ENCODE measurements around the gene DIAPH3.

The DIAPH3 gene

DNA sequence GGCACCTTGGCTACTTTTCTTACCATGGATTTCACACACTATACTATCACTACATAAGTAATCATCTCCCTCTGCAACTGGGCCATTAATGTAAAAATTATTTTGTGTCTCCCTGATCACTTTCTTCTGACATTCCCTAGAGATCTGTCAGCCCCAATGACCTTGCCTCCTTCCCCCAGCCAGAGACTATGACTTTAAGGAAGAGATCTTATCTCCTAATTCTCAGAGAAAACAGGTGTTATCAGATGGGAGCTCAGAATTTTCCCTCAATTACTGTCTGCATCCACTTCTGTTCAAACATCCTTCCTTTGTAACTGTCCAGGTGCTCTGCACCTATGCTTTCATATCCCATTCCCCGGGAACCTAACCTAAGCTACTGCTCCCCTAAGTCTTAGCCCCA lies 397.5 kb downstream of the DIAPH3 start:
- no peak for DNase-seq

DNA sequence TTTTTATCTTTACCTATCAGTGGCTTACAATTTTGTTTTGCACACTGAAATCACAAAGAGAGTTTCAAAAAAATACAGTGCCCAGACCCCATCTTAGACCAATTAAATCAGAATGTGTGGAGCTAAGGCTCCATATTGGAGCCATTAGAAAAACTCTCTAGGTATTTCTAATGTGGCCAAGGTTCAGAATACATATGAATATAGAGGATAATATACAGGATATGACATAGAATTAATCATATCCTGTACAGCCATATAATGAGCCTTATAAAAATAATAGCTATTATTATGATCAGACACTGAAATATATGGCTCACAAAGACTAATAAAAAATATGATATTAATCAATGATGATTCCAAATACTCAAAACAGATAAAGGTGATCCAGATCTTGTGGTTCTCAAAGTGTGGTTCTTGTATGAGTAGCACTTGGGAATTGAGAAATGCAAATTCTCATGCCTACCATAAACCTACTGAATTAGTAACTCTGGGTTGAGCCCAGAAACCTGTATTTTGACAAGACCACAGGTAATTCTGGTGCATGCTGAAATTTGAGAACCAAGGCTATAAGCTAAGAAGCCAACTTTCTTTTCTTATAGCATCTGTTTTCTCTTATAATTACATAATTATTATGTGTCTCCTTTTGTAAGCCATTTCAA lies 408.0 kb downstream of the DIAPH3 start:
- no peak for DNase-seq

DNA sequence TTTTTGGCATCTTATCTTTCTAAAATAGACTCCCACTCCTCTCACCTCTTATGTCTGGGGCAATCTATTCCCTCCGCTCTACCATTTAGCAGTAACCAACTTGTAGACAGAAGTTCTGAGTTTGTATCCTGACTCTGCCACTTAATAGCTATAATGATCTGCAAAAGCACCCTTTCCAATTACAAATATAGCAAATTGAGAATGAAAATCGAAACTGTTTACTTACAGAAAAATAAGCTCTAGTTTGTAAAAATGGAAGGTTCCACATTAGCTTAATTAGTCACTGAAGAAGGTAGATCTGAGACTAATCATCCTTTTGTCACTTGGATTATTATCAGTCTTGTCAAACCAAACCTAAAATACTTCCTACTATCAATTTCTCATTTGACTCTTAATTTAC lies 409.3 kb downstream of the DIAPH3 start:
- DNase-seq, result no peak

DNA sequence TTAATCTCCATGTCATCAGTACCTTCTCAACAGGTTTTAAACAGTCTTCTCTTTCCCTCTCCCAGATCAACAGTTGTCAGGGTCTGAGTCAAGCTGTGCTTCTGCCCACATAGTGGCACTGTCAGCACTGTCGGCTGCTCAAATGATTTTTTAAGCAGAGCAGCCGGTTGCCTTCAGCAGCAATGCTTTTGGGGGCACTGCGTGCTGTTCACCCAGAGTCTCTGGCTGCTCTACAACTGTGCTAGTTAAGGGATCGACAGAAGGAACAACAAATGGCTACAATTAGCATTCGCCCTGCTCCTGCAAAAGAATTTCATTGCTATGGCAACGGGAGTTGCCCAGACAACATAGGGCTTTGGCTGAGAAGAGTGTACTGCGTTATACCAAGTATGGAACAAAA lies 412.9 kb downstream of the DIAPH3 start:
- DNase-seq, result no peak

DNA sequence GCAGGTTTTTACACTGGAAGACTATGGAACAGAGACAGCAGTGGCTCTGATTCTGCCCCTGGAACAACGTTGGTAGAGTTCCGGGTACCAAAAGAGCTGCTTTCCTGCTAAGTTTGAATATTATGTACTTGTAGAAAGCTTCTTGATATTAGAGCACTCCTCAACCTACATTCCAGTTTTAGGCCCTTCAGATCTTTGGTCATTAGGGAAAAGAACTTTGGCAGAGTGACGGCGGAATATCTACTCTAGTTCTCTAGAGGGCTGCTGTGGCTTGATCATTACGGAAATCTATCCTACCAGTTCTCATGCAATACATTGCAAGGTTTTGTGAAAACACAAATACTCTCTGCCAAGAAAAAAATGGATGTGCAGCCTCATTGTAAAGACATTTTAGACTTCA lies 415.7 kb downstream of the DIAPH3 start:
- no peak for DNase-seq

DNA sequence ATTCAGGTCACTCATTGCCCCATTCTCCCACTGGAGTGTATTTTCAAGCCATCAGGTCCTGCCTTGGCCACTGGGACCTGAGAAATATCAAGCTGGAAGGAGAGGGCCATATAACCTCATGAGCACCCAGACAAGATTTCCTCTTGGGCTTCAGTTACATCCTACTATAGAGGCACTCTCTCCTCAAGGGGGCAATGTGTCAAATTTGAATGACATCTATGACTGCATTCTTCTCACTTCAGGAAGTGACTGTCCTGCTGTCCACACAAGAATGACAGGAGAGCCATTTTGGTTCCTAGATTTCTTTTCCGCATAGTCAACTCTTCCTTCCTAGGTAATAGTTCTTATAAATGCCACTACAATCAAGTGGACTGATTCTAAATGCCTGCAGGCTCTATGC lies 416.2 kb downstream of the DIAPH3 start:
- no peak for DNase-seq

DNA sequence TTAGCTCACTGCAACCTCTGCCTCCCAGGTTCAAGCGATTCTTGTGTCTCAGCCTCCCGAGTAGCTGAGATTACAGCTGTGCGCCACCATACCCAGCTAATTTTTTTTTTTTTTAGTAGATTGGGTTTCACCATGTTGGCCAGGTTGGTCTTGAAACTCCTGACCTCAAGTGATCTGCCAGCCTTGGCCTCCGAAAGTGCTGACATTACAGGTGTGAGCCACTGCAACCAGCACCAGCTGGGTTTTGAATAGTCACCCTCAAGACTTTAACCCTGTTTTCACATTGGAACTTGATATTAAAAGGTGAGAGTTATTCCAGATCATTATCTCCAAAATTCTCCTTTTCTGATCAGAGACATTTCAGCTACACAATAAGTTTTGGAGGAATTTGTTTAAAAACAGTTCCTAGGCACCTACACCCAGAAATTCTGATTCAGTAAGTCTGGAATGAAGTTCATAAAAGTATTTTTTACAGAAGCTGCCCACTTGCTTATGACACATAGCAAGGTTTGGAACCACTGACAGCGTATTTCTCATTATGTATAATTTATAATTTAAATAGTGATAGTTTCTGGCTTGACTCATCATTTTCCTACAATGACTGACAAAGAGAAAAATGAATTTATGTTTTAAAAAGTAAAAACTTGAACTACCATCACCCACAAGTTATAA lies 417.3 kb downstream of the DIAPH3 start:
- DNase-seq, result no peak

DNA sequence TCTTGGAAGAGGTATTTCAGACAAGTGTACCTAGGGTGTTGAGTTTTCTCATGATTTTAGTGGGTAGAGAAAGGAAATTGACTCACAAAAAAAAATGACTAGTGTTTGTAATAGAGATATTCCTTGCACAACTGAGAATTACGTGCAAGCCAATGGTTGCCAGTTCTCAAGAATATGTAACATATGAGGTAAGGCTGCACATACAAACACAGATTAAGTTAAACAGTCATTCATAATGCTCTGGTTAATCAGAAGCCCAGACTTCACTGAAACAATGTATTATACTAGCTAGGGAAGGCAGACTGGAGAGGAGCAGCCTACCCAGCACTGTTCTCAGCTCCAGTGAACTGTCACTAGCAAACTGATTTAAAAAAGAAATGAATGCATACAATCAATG lies 418.3 kb downstream of the DIAPH3 start:
- DNase-seq, result no peak

DNA sequence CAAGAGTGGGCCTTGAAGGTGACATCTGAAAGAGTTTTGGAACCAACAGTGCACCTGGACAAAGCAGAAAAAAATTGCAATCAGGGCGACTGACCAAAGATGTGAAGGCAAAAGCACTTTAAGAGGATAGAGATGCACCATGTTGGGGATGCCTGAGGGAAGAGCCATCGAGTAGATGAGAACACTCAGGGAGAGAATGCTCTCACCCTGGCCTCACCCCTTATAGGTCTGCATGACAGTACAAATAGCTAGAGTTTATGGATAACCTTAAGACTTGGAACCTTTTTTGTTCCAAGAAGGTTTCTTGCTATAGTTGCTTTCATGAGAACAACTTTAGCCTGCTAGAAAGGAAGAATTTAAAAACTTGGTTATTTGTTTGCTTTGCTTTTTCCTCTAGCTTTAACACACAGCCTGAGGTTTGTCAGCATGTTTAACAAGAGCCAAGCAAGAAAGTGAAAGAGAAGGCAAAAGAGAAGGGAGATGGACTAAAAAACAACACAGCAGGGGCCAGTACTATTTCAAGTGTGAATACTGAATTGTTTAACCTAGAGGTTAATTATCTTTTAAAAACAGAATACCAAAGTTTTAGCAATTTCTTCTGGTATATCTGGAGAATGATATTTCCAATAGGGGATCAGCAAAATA lies 418.9 kb downstream of the DIAPH3 start:
- no peak for DNase-seq

DNA sequence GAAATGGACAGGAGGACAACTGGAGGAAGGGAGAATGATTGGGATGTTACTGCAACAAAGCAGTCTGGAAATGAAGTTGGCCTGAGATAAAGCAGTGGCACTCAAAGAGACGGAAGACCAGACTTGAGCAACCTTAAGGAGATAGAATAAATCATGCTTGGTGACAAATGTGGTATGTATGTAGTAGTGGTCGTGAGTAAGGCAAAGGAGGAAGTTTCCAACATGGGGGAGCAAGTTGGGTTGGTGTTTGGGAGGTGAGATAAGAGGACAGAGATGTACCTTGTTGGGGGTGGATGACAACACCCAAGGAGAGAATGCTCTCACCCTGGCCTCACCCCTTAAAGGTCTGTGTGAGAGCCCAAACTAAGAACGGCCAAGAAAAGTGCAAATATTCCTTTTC lies 420.5 kb downstream of the DIAPH3 start:
- no peak for DNase-seq

DNA sequence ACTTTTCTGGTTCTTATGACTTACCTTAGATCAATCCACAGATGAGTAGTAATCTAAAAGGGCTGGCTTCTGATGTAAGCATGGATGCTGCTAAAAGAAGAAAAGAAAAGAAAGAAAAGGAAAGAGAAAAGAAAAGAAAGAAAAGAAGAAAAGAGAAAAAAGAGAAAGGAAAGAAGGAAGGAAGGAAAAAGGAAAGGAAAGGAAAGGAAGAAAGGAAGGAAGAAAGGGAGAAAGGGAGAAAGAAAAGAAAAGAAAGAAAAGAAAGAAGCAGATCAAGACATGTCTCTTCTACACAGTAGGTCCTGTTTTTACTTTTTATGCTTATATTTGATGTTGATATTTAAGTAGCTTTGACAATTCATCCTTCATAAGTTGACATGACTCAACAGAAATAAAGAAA lies 421.3 kb downstream of the DIAPH3 start:
- no peak for DNase-seq

DNA sequence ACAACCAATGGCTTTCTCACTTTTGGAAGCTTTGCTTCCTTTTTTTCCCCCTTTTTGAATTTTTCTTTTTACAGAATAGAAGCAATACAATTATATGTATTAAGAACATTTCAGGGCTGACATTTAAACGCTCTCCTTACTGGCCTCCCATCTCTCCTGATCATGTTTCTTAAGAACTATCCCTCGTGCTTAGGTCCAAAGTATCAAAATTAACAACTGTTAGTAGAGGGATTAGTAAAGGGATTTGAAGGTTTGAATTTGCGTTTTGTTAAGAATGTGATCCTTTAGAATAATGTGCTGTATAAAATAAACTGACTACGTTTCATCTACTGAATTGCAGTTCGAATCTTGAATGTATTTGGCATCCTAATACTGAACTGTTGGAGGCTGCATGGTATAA lies 424.8 kb downstream of the DIAPH3 start:
- no peak for DNase-seq

DNA sequence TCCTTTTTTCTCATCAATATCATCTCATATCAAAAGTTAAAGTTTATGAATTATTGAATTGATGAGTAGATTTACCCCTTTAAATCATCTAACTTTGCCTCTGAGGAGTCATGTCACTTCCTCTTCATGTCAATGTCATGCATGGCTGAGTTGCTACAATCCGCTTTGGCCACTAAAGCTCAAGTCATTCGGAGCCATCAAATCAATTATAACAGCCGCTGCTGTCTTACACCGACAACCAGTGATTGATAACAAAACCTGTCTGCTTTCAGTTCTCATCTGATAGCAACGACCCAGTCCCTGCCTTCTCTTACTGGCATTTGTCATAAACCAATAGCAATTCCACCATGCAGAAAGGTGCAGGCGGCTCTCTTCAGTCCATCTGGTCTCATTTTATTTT lies 429.3 kb downstream of the DIAPH3 start:
- DNase-seq, result no peak

DNA sequence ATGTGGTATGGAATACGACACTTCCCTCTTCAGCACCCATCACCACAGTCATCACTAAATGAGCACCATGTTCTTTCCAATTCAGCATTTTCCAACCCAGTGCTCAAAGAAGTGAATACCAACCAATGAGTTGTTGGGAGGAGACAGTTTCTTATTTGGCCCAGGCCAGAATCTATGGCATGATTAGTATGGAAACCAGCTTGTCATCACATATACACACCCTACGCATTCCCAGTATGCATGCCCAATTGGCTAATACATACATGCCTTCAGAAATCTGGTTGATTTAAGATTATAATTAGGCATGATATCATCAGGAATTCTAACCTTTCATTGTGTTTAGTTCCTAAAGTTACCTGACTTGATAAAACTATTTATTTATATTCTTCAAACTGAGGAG lies 430.0 kb downstream of the DIAPH3 start:
- DNase-seq, result no peak

DNA sequence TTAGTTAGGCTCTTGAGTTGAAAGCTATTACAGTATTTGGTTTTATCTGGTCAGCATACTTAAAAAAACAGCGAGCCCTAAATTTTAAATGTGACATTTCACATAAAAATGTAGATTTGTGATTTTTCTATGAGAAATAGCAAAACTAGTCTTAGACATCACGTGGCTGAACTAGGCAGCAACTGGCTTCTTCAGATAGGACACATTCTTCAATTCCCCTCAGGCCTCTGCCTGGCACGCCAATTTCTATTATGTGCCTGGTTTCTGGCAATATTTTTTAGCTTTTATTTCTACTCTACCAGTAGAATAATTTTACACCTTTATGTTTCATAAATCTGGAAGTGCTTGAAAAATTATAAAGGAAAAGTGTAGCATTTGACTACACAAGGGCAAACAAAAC lies 433.7 kb downstream of the DIAPH3 start:
- DNase-seq, result no peak

DNA sequence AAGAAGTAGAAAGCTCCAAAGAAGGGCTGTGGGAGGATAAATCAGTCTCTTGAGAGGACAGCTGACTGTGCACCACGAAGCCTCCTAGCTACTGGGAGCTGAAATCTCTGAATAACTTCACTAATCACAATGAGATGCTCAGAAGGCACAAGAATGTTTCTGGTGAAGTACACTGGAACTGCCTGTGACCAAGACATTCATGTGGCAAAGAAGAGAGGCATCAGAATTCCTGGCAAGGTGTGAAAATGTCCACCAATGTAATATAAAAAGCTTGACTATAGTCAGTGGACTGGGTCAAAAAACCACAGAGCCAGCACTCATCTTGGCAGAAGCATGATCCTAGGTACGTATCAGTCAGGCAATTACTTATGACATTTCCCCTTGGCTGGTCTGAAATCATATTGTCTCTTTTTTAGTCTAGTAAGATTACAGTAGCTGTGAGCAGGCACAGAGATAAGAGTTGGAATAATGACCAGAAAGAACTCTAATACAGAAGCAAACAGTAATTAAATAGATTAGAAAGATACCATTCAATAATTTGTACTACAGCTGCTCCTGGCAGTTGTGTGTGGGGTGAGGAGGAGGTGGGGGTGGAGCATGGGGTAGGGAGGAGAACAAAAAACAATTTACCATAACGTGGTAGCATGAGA lies 434.7 kb downstream of the DIAPH3 start:
- no peak for DNase-seq

DNA sequence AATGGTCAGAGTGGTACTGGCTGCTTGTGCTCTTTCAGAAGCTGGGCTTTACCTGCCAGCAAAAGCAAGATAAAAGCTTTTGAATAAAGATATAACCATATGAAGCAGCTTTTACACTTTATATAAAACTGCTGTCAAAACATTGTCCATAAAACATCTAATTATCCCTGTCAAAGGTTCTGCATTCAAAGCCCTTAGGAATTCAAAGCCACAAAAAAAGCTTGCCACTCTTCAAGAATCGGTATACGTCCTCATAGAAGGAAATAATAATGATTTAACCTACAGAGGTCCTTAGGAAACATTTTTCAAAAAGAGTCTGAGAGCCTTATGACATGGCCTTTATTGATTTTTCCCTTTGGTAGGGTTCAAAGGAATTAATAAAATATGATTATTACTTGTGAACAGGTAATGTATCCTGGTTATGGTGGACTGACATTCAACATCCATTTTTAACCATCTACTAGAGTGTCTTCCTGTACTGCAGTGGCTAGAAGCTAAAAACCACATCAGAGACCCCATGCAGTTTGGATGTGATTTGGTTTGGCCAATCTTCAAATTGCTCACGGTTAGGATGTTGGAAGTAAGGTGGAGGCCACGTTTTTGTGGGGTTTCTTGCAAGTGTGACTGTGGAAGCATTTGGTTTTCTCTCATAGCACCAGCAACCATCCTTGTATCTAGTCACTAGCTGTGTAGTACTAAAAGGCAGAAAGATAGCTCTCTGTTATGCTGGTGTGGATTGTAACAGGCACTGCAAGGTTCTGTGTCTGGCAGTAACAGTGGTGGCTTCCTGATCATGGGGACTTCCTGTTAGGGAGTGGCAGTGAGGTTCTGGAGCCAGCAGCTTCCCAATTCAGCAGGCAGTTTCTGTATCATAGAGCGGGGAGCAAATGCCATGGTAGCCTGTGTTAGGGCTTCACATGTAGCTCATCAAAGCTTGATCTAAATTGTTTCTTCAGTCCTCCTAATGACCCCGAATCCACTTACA lies 441.5 kb downstream of the DIAPH3 start:
- DNase-seq, result no peak

DNA sequence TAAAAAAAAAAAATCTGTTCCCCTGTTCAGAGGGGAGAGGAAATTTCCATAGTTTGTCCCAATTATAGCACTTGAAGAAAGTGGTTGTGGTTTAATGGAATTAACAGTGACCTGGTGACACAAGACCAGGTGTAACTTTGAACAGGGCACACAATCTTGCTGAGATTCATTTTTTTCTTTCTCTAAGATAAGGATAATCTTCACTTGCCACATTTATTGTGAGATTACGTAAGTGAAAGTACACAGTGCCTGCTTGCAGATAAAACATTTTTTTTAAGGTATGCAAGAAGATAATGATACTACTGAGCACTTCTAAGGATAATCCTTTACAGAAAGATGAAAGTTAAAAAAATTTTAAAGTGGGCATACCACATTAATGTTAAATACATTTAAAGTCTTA lies 448.1 kb downstream of the DIAPH3 start:
- DNase-seq, result no peak

DNA sequence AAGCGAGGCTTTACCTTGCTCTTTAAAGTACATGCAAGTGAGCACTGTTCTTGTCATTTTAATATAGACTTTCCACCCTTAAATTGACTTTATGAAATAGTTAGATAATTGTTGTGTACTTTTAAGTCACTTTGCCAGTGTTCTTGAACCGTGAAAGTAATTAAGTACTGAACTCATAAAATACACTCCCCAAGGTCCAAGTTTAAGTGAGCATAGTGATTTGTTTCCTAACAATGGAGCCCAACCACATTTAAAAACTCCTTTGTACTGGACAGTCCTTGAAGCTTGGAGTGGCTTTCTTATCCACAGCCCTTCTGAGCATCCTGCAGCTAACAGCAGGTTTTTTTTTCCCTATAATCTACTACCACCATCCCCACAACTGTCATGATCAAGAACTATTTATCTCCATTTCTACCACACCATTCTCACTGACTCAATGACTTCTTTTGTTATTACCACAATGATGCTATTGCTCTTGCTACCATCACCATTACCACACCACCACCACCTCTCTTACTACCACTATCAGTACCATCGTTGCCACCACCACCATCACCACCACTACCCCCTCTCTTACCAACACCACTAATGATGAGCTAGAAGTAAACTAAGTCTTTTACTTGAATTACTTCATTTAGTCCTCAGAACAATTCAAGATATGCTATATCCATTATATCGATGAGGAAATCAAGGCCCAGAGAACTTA lies 452.6 kb downstream of the DIAPH3 start:
- DNase-seq, result no peak

DNA sequence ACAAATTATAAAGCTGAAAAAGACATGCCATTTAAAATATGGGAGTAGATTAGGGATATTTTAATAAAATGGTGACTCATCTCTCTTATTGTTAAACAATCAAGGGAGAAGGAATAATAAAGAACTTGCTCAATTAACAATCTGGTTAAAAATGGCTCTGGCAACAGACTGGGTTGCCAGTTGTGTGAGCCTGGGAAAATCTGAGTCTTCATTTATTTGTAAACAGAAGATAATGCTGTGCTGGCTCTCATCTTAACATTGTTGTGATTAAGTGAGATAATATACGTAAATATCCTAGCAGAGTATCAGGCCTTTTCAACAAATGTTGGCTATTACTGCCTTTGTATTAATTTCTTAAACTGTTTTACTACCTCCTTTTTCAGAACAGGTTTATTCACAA lies 453.3 kb downstream of the DIAPH3 start:
- DNase-seq, result no peak

DNA sequence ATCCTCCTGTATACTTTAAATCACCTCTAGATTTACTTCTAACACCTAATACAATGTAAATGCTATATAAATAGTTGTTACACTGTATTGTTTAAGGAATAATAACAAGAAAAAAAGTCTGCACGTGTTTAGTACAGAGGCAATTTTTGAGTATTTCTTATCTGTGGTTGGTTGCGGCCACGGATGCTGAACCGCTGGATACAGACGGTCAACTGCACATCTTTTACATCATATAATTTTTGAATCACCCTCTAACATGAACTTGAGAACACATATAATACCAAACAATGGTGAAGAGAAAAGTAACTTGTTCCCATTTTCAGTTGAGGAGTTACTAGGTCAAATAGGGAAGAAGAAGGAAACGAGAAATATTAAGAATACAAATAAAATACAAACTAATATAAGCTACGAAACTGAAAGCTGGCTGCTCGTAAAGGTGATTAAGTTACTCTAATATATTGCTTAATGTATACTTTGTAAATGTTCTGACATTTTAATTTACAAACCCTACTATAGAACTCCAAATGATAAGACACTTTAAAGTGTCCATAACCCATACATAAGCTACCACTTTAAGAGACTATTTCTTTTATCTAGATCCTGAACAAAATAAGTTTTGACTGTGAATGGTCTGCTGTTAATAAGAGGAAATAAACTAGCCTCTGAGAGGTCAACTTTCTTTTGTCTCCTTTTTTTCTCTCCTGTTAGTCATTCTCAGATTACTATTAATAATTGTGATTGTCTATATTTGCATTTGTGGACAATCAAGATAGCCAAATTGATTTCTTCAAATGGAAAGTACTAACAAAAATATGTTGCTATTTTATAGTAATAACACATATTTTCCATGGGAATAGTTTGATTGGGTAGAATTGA lies 457.4 kb downstream of the DIAPH3 start:
- DNase-seq, result no peak

All from NCI-H1048 (cell line).